SK-N-MC (cell line): ENCODE measurements around the gene MRPL40.

Experiments used
- EZH2 ChIP-seq: fragments of 200-600 bp; sonication (generic); IDR thresholded peaks from one replicate; pipeline ENCODE4 v1.6.1; 2017; ENCODE audit warnings: antibody characterized with exemption
- POLR2AphosphoS5 ChIP-seq: IDR thresholded peaks from 2 replicates; pipeline ENCODE4 v1.6.1; 2012; ENCODE audit warnings: mild to moderate bottlenecking, low read depth, low read length, borderline replicate concordance

- TF ChIP-seq EZH2, result no peak
- peak; percentile 98 for TF ChIP-seq POLR2AphosphoS5
Observed at GRCh38 chr22:19432133-19432851, at the start of gene MRPL40.
